Hepatocyte (in vitro differentiated cells): ENCODE measurements around the gene CRELD2. TPM values are rescaled to one million over a fixed set of nuclear protein-coding genes. Genes with fewer than 3 reads are reported as not detected.

Source experiments
- DNase-seq: peaks from one replicate; pipeline ENCODE4 v3.0.0-alpha.2; 2016; ENCODE audit warnings: low spot score
- H2AFZ ChIP-seq: fragments of 200-600 bp; sonication (generic); 2 replicates; pipeline ENCODE4 v1.6.0; 2016; ENCODE audit warnings: antibody characterized with exemption, mild to moderate bottlenecking
- H3K27ac ChIP-seq: fragments of 200-600 bp; sonication (generic); 2 replicates; pipeline ENCODE4 v1.5.1; 2016; ENCODE audit warnings: mild to moderate bottlenecking
- H3K27me3 ChIP-seq: fragments of 200-600 bp; sonication (generic); 2 replicates; pipeline ENCODE4 v1.6.1; 2016
- H3K36me3 ChIP-seq: fragments of 200-600 bp; sonication (generic); replicated peaks from 2 replicates; pipeline ENCODE4 v1.5.1; 2016; ENCODE audit warnings: low read depth; ENCODE audit not compliant: insufficient read depth
- H3K4me1 ChIP-seq: fragments of 200-600 bp; sonication (generic); 2 replicates; pipeline ENCODE4 v1.5.1; 2016; ENCODE audit warnings: mild to moderate bottlenecking, moderate library complexity; ENCODE audit not compliant: insufficient read depth
- H3K4me2 ChIP-seq: fragments of 200-600 bp; sonication (generic); 2 replicates; pipeline ENCODE4 v1.6.0; 2016
- H3K4me3 ChIP-seq: fragments of 200-600 bp; sonication (generic); 2 replicates; pipeline ENCODE4 v1.5.1; 2016; ENCODE audit warnings: mild to moderate bottlenecking
- H3K79me2 ChIP-seq: fragments of 200-600 bp; sonication (generic); 2 replicates; pipeline ENCODE4 v1.6.0; 2017; ENCODE audit warnings: mild to moderate bottlenecking
- H3K9me2 ChIP-seq: fragments of 200-600 bp; sonication (generic); replicated peaks from 2 replicates; pipeline ENCODE4 v1.6.0; 2017; ENCODE audit warnings: mild to moderate bottlenecking; ENCODE audit not compliant: insufficient read depth
- H3K9me3 ChIP-seq: fragments of 200-600 bp; sonication (generic); 2 replicates; pipeline ENCODE4 v1.5.1; 2016; ENCODE audit warnings: low read depth, mild to moderate bottlenecking
- H4K20me1 ChIP-seq: fragments of 200-600 bp; sonication (generic); 2 replicates; pipeline ENCODE4 v1.6.0; 2016; ENCODE audit warnings: mild to moderate bottlenecking; ENCODE audit not compliant: insufficient read depth, poor library complexity, severe bottlenecking
- CTCF ChIP-seq: fragments of 200-600 bp; sonication (generic); IDR thresholded peaks from 2 replicates; pipeline ENCODE4 v1.5.1; 2016; ENCODE audit warnings: antibody characterized with exemption, mild to moderate bottlenecking; ENCODE audit not compliant: poor library complexity
- EZH2 ChIP-seq: fragments of 200-600 bp; sonication (generic); IDR thresholded peaks from 2 replicates; pipeline ENCODE4 v1.6.1; 2016; ENCODE audit warnings: antibody characterized with exemption, mild to moderate bottlenecking, borderline replicate concordance
- EZH2phosphoT487 ChIP-seq: fragments of 200-600 bp; sonication (generic); IDR thresholded peaks from one replicate; pipeline ENCODE4 v1.6.1; 2018; ENCODE audit warnings: antibody characterized with exemption, mild to moderate bottlenecking, low read depth, moderate library complexity; ENCODE audit not compliant: unreplicated experiment, severe bottlenecking
- WGBS: methylation state at CpG from one replicate; pipeline ENCODE4 v1.1.6; 2016; ENCODE audit warnings: low lambda C conversion rate; ENCODE audit errors: missing lambda C conversion rate; 5-methylcytosine and 5-hydroxymethylcytosine counted together
- polyA plus RNA-seq: library from polyadenylated mRNA; unstranded; fragments of >200 nt; fragmentation: Nextera tagmentation; extraction: Ambion mirVana; gene quantifications from 2 replicates; pipeline ENCODE4 v1.2.1, GENCODE V29; 2016
- total RNA-seq: library from RNA; depleted of rRNA; stranded (reverse); fragments of >200 nt; gene quantifications from 2 replicates; pipeline ENCODE4 v1.2.3, GENCODE V29; 2014

CRELD2 gene
- total and polyA plus RNA-seq, 2 experiments from 2014 or later = 79.7 to 129 TPM

- H3K9me3 ChIP-seq = no peaks in the 10 kb centered on the region
- H3K27ac ChIP-seq = no peak overlapping the region
- H3K27me3 ChIP-seq = no peaks in the 10 kb centered on the region
- no peaks in the 10 kb centered on the region for H3K4me1 ChIP-seq
- TF ChIP-seq CTCF (no peak), EZH2 (no peak), EZH2phosphoT487 (no peak)
- H2AFZ ChIP-seq = no peak overlapping the region
- WGBS = 91% methylated on average over 9 of the region's 9 CpGs
- no peaks in the 10 kb centered on the region for H3K36me3 ChIP-seq
- no peaks in the 10 kb centered on the region for H4K20me1 ChIP-seq
- H3K4me2 ChIP-seq = no peak overlapping the region
- H3K79me2 ChIP-seq = peaks cover 74% of the 10 kb centered on the region
- H3K9me2 ChIP-seq = no peaks in the 10 kb centered on the region
- no peak overlapping the region for H3K4me3 ChIP-seq
- no peak for DNase-seq
Measured at GRCh38 chr22:49887702-49888101, 30.7 kb upstream of the CRELD2 start.

GRCh38 chr22:49889071-49889470 lies 29.4 kb upstream of the CRELD2 start:
- Histone ChIP-seq H3K4me3 (no peak overlapping the region), H3K4me1 (no peaks in the 10 kb centered on the region), H3K79me2 (peaks cover 60% of the 10 kb centered on the region)

GRCh38 chr22:49892226-49892899 lies 26.1 kb upstream of the CRELD2 start:
- WGBS = 97% methylated on average over 4 of the region's 4 CpGs
- TF ChIP-seq EZH2 = no peak
- no peak for TF ChIP-seq EZH2phosphoT487
- no peak for TF ChIP-seq CTCF
- H3K36me3 ChIP-seq = no peaks in the 10 kb centered on the region
- no peak overlapping the region for H3K4me2 ChIP-seq
- H4K20me1 ChIP-seq = no peaks in the 10 kb centered on the region
- H3K4me3 ChIP-seq = no peak overlapping the region
- H3K9me2 ChIP-seq = no peaks in the 10 kb centered on the region
- H2AFZ ChIP-seq = no peak overlapping the region
- peaks cover 37% of the 10 kb centered on the region for H3K79me2 ChIP-seq
- H3K4me1 ChIP-seq = no peaks in the 10 kb centered on the region
- H3K27me3 ChIP-seq = no peaks in the 10 kb centered on the region
- no peak overlapping the region for H3K27ac ChIP-seq
- H3K9me3 ChIP-seq = no peaks in the 10 kb centered on the region
- no peak for DNase-seq

More at GRCh38 chr22:49889071-49889470, 29.4 kb upstream of the CRELD2 start:
- Histone ChIP-seq H3K27ac (no peak overlapping the region), H3K36me3 (no peaks in the 10 kb centered on the region), H2AFZ (no peak overlapping the region), H3K9me3 (no peaks in the 10 kb centered on the region), H3K4me2 (no peak overlapping the region), H4K20me1 (no peaks in the 10 kb centered on the region), H3K27me3 (no peaks in the 10 kb centered on the region), H3K9me2 (no peaks in the 10 kb centered on the region)
- TF ChIP-seq CTCF = no peak
- no peak for TF ChIP-seq EZH2phosphoT487
- no peak for TF ChIP-seq EZH2
- DNase-seq = no peak
- WGBS = 96% methylated on average over 5 of the region's 5 CpGs
